IMR-90 (cell line): ENCODE measurements around the gene TBX1. TPM values are rescaled to one million over a fixed set of nuclear protein-coding genes. Genes with fewer than 3 reads are reported as not detected.

Experiments used
- ATAC-seq: fragments of 200-7000 bp; cut with Tn5 transposase; 2 replicates; pipeline ENCODE4 v1.9.1; 2020; ENCODE audit warnings: low read depth, mild to moderate bottlenecking, moderate library complexity
- BruUV-seq: library from RNA; stranded (reverse); fragments of 400-500 nt; replicated peaks from 2 replicates; lab custom pipeline; 2021; lab: Mats Ljungman, UMichigan
- CTCF ChIA-PET: fragments of 300-600 bp; formaldehyde crosslinking; extraction: SDS; loops from one replicate; lab custom pipeline; 2021; ENCODE audit warnings: antibody characterized with exemption; lab: Yijun Ruan, JAX
- POLR2A ChIA-PET: fragments of 300-600 bp; sonication (Branson Sonifier 250); formaldehyde crosslinking; loops from one replicate; lab custom pipeline; 2022; ENCODE audit warnings: antibody characterized with exemption; ENCODE audit not compliant: unreplicated experiment; lab: Charles Lee
- DNase-seq: peaks from one replicate; pipeline ENCODE4 v3.0.0; 2013
- H2AFZ ChIP-seq: replicated peaks from 2 replicates; pipeline ENCODE3; 2013; ENCODE audit warnings: low read length, mild to moderate bottlenecking; ENCODE audit not compliant: poor library complexity
- H2AK5ac ChIP-seq: 2 replicates; pipeline ENCODE4 v1.6.1; 2013; ENCODE audit warnings: low read depth, low read length, inconsistent platforms
- H2AK9ac ChIP-seq: replicated peaks from 2 replicates; pipeline ENCODE3; 2013; ENCODE audit warnings: mild to moderate bottlenecking, low read depth, low read length, moderate library complexity; ENCODE audit not compliant: poor library complexity
- H2BK120ac ChIP-seq: 2 replicates; pipeline ENCODE4 v1.6.1; 2013; ENCODE audit warnings: low read depth, low read length, inconsistent platforms
- H2BK15ac ChIP-seq: 3 replicates; pipeline ENCODE4 v1.6.1; 2013; ENCODE audit warnings: low read depth, low read length, inconsistent platforms
- H2BK20ac ChIP-seq: 2 replicates; pipeline ENCODE4 v1.6.1; 2013; ENCODE audit warnings: low read depth, mild to moderate bottlenecking, inconsistent platforms, low read length, moderate library complexity
- H2BK5ac ChIP-seq: 2 replicates; pipeline ENCODE4 v1.6.1; 2013; ENCODE audit warnings: mild to moderate bottlenecking, low read depth, low read length, inconsistent platforms; ENCODE audit not compliant: poor library complexity, severe bottlenecking
- H3K14ac ChIP-seq: replicated peaks from 2 replicates; pipeline ENCODE4 v1.6.1; 2013; ENCODE audit warnings: low read depth, low read length, inconsistent platforms
- H3K18ac ChIP-seq: 2 replicates; pipeline ENCODE4 v1.6.1; 2013; ENCODE audit warnings: low read depth, low read length, control low read depth
- H3K23ac ChIP-seq: 2 replicates; pipeline ENCODE4 v1.6.1; 2013; ENCODE audit warnings: low read depth, low read length, inconsistent platforms
- H3K27ac ChIP-seq: 2 replicates; pipeline ENCODE4 v1.5.1; 2013; ENCODE audit warnings: mild to moderate bottlenecking, control low read depth, low read length; ENCODE audit not compliant: insufficient read depth
- H3K27me3 ChIP-seq: 2 replicates; pipeline ENCODE4 v1.6.1; 2013; ENCODE audit warnings: low read length; ENCODE audit not compliant: control insufficient read depth, insufficient read depth
- H3K36me3 ChIP-seq: 2 replicates; pipeline ENCODE4 v1.6.1; 2013; ENCODE audit warnings: low read length, mixed read lengths; ENCODE audit not compliant: control insufficient read depth, insufficient read depth
- H3K4ac ChIP-seq: 2 replicates; pipeline ENCODE4 v1.6.1; 2013; ENCODE audit warnings: low read depth, low read length, inconsistent platforms
- H3K4me1 ChIP-seq: 2 replicates; pipeline ENCODE4 v1.6.1; 2013; ENCODE audit warnings: low read length, mixed read lengths; ENCODE audit not compliant: control insufficient read depth, insufficient read depth
- H3K4me2 ChIP-seq: 2 replicates; pipeline ENCODE4 v1.6.1; 2013; ENCODE audit warnings: low read depth, mild to moderate bottlenecking, control low read depth, low read length, moderate library complexity
- H3K4me3 ChIP-seq: 2 replicates; pipeline ENCODE4 v1.5.1; 2013; ENCODE audit warnings: low read depth, mild to moderate bottlenecking, control low read depth, low read length, moderate library complexity; ENCODE audit not compliant: insufficient read depth
- H3K56ac ChIP-seq: 2 replicates; pipeline ENCODE4 v1.6.1; 2013; ENCODE audit warnings: low read length, inconsistent platforms; ENCODE audit not compliant: insufficient read depth; ENCODE audit errors: extremely low read depth
- H3K79me1 ChIP-seq, 2 experiments: 2 replicates each; pipeline ENCODE4 v1.6.1; 2013; ENCODE audit warnings: low read length in 2 of 2, inconsistent platforms in 1 of 2, low read depth in 1 of 2
- H3K9ac ChIP-seq: 2 replicates; pipeline ENCODE4 v1.6.1; 2013; ENCODE audit warnings: low read depth, low read length, control low read depth
- H3K9me1 ChIP-seq: 2 replicates; pipeline ENCODE4 v1.6.1; 2013; ENCODE audit warnings: low read length, inconsistent platforms; ENCODE audit not compliant: insufficient read depth
- H3K9me3 ChIP-seq: 2 replicates; pipeline ENCODE4 v1.6.1; 2013; ENCODE audit warnings: low read length; ENCODE audit not compliant: control insufficient read depth, insufficient read depth
- H4K20me1 ChIP-seq: 2 replicates; pipeline ENCODE4 v1.6.1; 2013; ENCODE audit warnings: low read length, inconsistent platforms; ENCODE audit not compliant: insufficient read depth
- H4K5ac ChIP-seq: 2 replicates; pipeline ENCODE4 v1.6.1; 2013; ENCODE audit warnings: mild to moderate bottlenecking, low read depth, low read length, control low read depth
- H4K8ac ChIP-seq, 2 experiments: 2 replicates each; pipeline ENCODE4 v1.6.1; 2013; ENCODE audit warnings: low read depth in 2 of 2, low read length in 2 of 2, control low read depth in 1 of 2, inconsistent platforms in 1 of 2
- H4K91ac ChIP-seq: 2 replicates; pipeline ENCODE4 v1.6.1; 2013; ENCODE audit warnings: low read depth, low read length, inconsistent platforms; ENCODE audit not compliant: insufficient read depth
- BHLHE40 ChIP-seq: fragments of 150-350 bp; IDR thresholded peaks from 2 replicates; pipeline ENCODE4 v1.6.1; 2016; ENCODE audit warnings: mild to moderate bottlenecking, low read depth, low read length
- CEBPB ChIP-seq: IDR thresholded peaks from 2 replicates; pipeline ENCODE4 v1.6.1; 2012; ENCODE audit warnings: low read depth, low read length, improper control_type of control experiment
- ELK1 ChIP-seq: fragments of 150-350 bp; IDR thresholded peaks from 2 replicates; pipeline ENCODE4 v1.6.1; 2016; ENCODE audit warnings: low read depth, mild to moderate bottlenecking, low read length, moderate library complexity, borderline replicate concordance
- FOS ChIP-seq: fragments of 150-350 bp; IDR thresholded peaks from 2 replicates; pipeline ENCODE4 v1.6.1; 2016; ENCODE audit warnings: low read depth, low read length
- MAZ ChIP-seq: IDR thresholded peaks from 2 replicates; pipeline ENCODE4 v1.6.1; 2012; ENCODE audit warnings: low read depth, mild to moderate bottlenecking, low read length, improper control_type of control experiment, moderate library complexity, borderline replicate concordance
- MXI1 ChIP-seq: IDR thresholded peaks from 2 replicates; pipeline ENCODE4 v1.6.1; 2012; ENCODE audit warnings: low read depth, mild to moderate bottlenecking, low read length, moderate library complexity, borderline replicate concordance
- RAD21 ChIP-seq: IDR thresholded peaks from 2 replicates; pipeline ENCODE4 v1.6.1; 2012; ENCODE audit warnings: low read length, improper control_type of control experiment
- RCOR1 ChIP-seq: IDR thresholded peaks from 2 replicates; pipeline ENCODE4 v1.6.1; 2012; ENCODE audit warnings: mild to moderate bottlenecking, low read length, improper control_type of control experiment; ENCODE audit not compliant: insufficient replicate concordance
- WGBS, 2 experiments: methylation state at CpG; one replicate each; pipeline versions ENCODE4 v1.1.5 to v1.1.7; 2013; ENCODE audit warnings: missing lambda C conversion rate in 2 of 2; ENCODE audit not compliant: insufficient read length in 1 of 2; ENCODE audit errors: extremely low coverage in 2 of 2; 5-methylcytosine and 5-hydroxymethylcytosine counted together
- dilution Hi-C: fragments of 300-500 bp; cut with HindIII; formaldehyde crosslinking; loops from one replicate; pipeline ENCODE4 v1.14.3; 2018; ENCODE audit warnings: low sequenced_read_pairs; ENCODE audit not compliant: unreplicated experiment
- in situ Hi-C: fragments of 300-500 bp; cut with MboI; formaldehyde crosslinking; loops from 3 replicates; pipeline ENCODE4 v1.14.3; 2019; ENCODE audit warnings: low sequenced_read_pairs, inconsistent platforms, mixed read lengths
- intact Hi-C: fragments of 100-400 bp; cut with micrococcal nuclease; formaldehyde crosslinking; loops from 2 replicates; pipeline ENCODE4 v1.10.0; 2022
- polyA plus RNA-seq, 3 experiments: library from polyadenylated mRNA; depleted of rRNA; stranded (reverse); fragments of >200 nt; gene quantifications; 2 replicates each; pipeline ENCODE4 v1.2.3, GENCODE V29; 2012; ENCODE audit warnings: low replicate concordance in 1 of 3
- total RNA-seq: library from RNA; depleted of rRNA; stranded (reverse); fragments of >200 nt; gene quantifications from 2 replicates; pipeline ENCODE4 v1.2.3, GENCODE V29; 2012
- TF ChIP-seq, protein P1 (sequence below): conservative IDR thresholded peaks from 2 replicates; pipeline ENCODE4 v1.5.1; 2012; ENCODE audit warnings: mild to moderate bottlenecking, low read depth, low read length, improper control_type of control experiment

The TBX1 gene
- total and polyA plus RNA-seq, 2 of the 4 experiments (the other 2 are of a cell fraction) = 0.03 TPM; not detected in 1

DNA sequence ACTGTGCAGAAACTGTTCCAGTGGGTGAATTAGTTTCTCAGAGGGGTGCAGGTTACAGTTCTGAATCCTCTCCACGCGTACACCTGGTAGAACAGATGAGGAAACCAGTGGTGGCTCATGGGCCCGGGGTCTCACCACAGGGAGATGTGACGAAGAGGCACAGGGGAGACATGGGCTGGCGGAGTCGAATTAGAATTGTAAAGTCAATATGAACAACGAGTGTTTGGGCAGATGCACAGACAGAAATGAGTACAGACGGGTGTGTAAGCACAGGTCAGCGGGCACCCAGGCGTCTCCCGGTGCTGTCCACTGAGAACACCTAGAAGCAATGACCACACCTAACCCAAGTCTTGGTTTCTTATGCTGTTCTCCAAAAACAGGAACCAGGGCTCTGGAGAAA lies 52.3 kb downstream of the TBX1 start:
- Histone ChIP-seq H3K9me1 (peaks cover 7% of the 10 kb centered on the region; the same call in 1 of the 2 replicates), H3K4me2 (no peak overlapping the region), H3K23ac (no peak overlapping the region), H2BK5ac (no peak overlapping the region), H3K9me3 (no peaks in the 10 kb centered on the region), H3K9ac (no peak overlapping the region), H2BK120ac (no peak overlapping the region), H2AFZ (no peak overlapping the region), H4K20me1 (0 out of 2 replicates have a peak, but pooled peaks cover 5% of the 10 kb centered on the region), H3K36me3 (no peaks in the 10 kb centered on the region), H3K4ac (no peak overlapping the region), H3K56ac (no peak overlapping the region), H3K4me3 (no peak overlapping the region), H3K4me1 (peaks cover 9% of the 10 kb centered on the region), H3K79me1 (no peaks in the 10 kb centered on the region), H2AK5ac (no peak overlapping the region), H4K5ac (no peak overlapping the region), H3K18ac (no peak overlapping the region), H2BK15ac (no peak overlapping the region), H3K14ac (no peak overlapping the region), H2BK20ac (no peak overlapping the region), H2AK9ac (no peak overlapping the region), H4K91ac (no peak overlapping the region), H3K27ac (no peak overlapping the region), H4K8ac (no peak overlapping the region), H3K27me3 (no peaks in the 10 kb centered on the region)
- in situ Hi-C loops = no loop called here
- no peak for ATAC-seq
- ChIA-PET CTCF (no interaction called here), POLR2A (no interaction called here)
- BruUV-seq = no TSS peak
- DNase-seq = no peak
- 93% methylated on average over 8 of the region's 11 CpGs; no CpG with 5 or more reads in 1 of the 2 experiments for WGBS, 2 experiments
- intact Hi-C loops = no loop called here
- TF ChIP-seq ELK1 (no peak), MXI1 (no peak), RAD21 (no peak), FOS (no peak), RCOR1 (no peak), BHLHE40 (no peak), CEBPB (no peak), MAZ (no peak)
- TF ChIP-seq, protein P1, sequence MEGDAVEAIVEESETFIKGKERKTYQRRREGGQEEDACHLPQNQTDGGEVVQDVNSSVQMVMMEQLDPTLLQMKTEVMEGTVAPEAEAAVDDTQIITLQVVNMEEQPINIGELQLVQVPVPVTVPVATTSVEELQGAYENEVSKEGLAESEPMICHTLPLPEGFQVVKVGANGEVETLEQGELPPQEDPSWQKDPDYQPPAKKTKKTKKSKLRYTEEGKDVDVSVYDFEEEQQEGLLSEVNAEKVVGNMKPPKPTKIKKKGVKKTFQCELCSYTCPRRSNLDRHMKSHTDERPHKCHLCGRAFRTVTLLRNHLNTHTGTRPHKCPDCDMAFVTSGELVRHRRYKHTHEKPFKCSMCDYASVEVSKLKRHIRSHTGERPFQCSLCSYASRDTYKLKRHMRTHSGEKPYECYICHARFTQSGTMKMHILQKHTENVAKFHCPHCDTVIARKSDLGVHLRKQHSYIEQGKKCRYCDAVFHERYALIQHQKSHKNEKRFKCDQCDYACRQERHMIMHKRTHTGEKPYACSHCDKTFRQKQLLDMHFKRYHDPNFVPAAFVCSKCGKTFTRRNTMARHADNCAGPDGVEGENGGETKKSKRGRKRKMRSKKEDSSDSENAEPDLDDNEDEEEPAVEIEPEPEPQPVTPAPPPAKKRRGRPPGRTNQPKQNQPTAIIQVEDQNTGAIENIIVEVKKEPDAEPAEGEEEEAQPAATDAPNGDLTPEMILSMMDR = no peak
- dilution Hi-C loops = no loop called here
